Sigmoid colon (tissue), 7 donors: ENCODE measurements around the gene HDDC3. TPM values are rescaled to one million over a fixed set of nuclear protein-coding genes. Genes with fewer than 3 reads are reported as not detected.

ENCODE experiments used
- DNase-seq: peaks from one replicate; pipeline ENCODE4 v3.0.0-alpha.2; 2019
- H3K27ac ChIP-seq, 4 donors: fragments of 200-600 bp; sonication (generic); one replicate each; pipeline ENCODE4 v1.5.1; 2016 to 2019; ENCODE audit warnings: mild to moderate bottlenecking in 1 of 4
- H3K27me3 ChIP-seq, 3 donors: fragments of 200-600 bp; sonication (generic); one replicate each; pipeline ENCODE4 v1.5.1; 2019; ENCODE audit warnings: mild to moderate bottlenecking in 1 of 3
- H3K36me3 ChIP-seq, 4 donors: fragments of 200-600 bp; sonication (generic); one replicate each; pipeline ENCODE4 v1.5.1; 2016 to 2019
- H3K4me1 ChIP-seq, 4 donors: fragments of 200-600 bp; sonication (generic); one replicate each; pipeline ENCODE4 v1.5.1; 2017 to 2019
- H3K4me3 ChIP-seq, 4 donors: fragments of 200-600 bp; sonication (generic); one replicate each; pipeline ENCODE4 v1.5.1; 2017 to 2019; ENCODE audit warnings: mild to moderate bottlenecking in 2 of 4, moderate library complexity in 1 of 4
- H3K9me3 ChIP-seq, 4 donors: fragments of 200-600 bp in 3 of 4; sonication (generic) in 3 of 4; one replicate each; pipeline versions ENCODE4 v1.5.1 to v1.6.1; 2013 to 2019
- EP300 ChIP-seq, 4 donors: sonication (generic); formaldehyde crosslinking; IDR thresholded peaks; one replicate each; pipeline ENCODE4 v1.6.1; 2017; ENCODE audit warnings: antibody characterized with exemption in 4 of 4
- POLR2A ChIP-seq, 2 donors: fragments of 450-650 bp; IDR thresholded peaks; one replicate each; pipeline ENCODE4 v1.6.1; 2016; ENCODE audit warnings: antibody characterized with exemption in 2 of 2, mild to moderate bottlenecking in 2 of 2, moderate library complexity in 2 of 2
- POLR2AphosphoS5 ChIP-seq, 4 donors: sonication (generic); formaldehyde crosslinking; IDR thresholded peaks; one replicate each; pipeline ENCODE4 v1.6.1; 2017; ENCODE audit warnings: antibody characterized with exemption in 4 of 4
- WGBS, 2 donors: extraction: QIAGEN DNeasy Blood & Tissue Kit; methylation state at CpG; one replicate each; pipeline ENCODE4 v1.1.7; 2013; 5-methylcytosine and 5-hydroxymethylcytosine counted together
- intact Hi-C: fragments of 100-400 bp; cut with DNase I; formaldehyde crosslinking; loops from one replicate; pipeline ENCODE4 v1.15.1; 2023
- polyA plus RNA-seq, 3 donors: library from polyadenylated mRNA; stranded (reverse); fragments of 200-250 nt; gene quantifications; one replicate each; pipeline ENCODE4 v1.2.3, GENCODE V29; 2013
- total RNA-seq, 4 donors: library from RNA; depleted of rRNA; stranded (reverse); fragments of >200 nt; gene quantifications; one replicate each; pipeline ENCODE4 v1.1.0, GENCODE V29; 2016
- TF ChIP-seq, protein P1 (sequence below), 4 experiments: fragments of 450-650 bp in 3 of 4; fragments of 200-600 bp in 1 of 4; IDR thresholded peaks; one replicate each; pipeline ENCODE4 v1.5.1; 2016 to 2019; ENCODE audit warnings: antibody characterized with exemption in 4 of 4, mild to moderate bottlenecking in 3 of 4, moderate library complexity in 2 of 4
- donor health status: healthy with polysubstance abuse.
- donor health status: Bipolar disorder and iron deficiency.
- donor health status: healthy.

The HDDC3 gene
- total and polyA plus RNA-seq, 7 donors = 5.2 to 27.0 (median 10.7) TPM

DNA sequence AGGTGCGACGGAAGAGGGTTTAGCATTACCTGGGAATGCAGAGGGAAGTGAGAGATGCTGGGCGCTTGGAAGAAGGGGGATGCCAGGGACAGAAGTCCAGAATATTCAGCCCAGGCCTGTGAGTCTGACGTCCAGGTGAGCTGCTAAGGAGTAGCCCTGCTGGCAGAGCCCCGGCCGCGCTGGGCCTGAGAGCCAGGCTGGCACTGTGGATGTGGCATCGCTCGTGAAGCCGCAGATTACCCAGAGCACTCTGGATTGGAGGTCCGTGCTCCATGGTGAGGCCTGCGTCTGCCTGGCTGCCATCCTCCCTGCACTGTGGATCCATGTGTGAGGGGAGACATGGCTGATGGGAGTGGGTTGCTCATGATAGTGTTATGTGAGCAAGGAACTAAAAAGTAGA lies 14.8 kb downstream of the HDDC3 start:
- Histone ChIP-seq H3K36me3 (peaks cover 38 to 89% (median 71%) of the 10 kb centered on the region in 4 donors), H3K27me3 (no peaks in the 10 kb centered on the region), H3K4me3 (no peak overlapping the region), H3K9me3 (no peaks in the 10 kb centered on the region), H3K27ac (no peak overlapping the region), H3K4me1 (peaks cover 0 to 5% (median 0%) of the 10 kb centered on the region in 4 donors)
- no peak for TF ChIP-seq POLR2AphosphoS5 (IDR thresholded peaks at IDR 0.05)
- TF ChIP-seq POLR2A (IDR thresholded peaks at IDR 0.05) = no peak
- TF ChIP-seq EP300 (IDR thresholded peaks at IDR 0.05) = no peak
- TF ChIP-seq, protein P1, sequence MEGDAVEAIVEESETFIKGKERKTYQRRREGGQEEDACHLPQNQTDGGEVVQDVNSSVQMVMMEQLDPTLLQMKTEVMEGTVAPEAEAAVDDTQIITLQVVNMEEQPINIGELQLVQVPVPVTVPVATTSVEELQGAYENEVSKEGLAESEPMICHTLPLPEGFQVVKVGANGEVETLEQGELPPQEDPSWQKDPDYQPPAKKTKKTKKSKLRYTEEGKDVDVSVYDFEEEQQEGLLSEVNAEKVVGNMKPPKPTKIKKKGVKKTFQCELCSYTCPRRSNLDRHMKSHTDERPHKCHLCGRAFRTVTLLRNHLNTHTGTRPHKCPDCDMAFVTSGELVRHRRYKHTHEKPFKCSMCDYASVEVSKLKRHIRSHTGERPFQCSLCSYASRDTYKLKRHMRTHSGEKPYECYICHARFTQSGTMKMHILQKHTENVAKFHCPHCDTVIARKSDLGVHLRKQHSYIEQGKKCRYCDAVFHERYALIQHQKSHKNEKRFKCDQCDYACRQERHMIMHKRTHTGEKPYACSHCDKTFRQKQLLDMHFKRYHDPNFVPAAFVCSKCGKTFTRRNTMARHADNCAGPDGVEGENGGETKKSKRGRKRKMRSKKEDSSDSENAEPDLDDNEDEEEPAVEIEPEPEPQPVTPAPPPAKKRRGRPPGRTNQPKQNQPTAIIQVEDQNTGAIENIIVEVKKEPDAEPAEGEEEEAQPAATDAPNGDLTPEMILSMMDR (IDR thresholded peaks at IDR 0.05) = no peak
- DNase-seq = no peak
- 96 to 97% methylated on average over 12 of the region's 12 CpGs for WGBS, 2 donors
- intact Hi-C loops = no loop called here

DNA sequence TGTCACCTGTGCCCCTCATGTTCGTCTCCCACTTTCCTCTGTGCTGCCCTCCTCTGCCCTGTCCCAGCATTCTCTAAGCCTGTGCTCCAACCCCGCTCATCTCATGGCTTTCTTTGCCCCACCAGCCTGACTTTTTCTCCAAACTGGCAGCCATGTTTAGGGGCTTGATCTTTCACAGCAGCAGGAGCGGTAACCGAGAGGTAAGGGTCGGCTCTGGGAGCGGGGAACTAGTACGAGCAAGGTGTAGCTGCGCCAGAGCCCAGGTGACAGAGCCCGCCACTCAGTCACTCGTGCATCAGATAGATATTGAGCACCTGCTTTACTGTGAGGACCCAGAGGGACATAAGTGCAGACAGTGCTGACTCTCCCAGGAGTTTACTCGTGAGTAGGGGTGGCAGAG lies 15.9 kb downstream of the HDDC3 start:
- H3K36me3 ChIP-seq = peaks cover 49 to 100% (median 81%) of the 10 kb centered on the region in 4 donors
- 87 to 92% methylated on average over 11 of the region's 11 CpGs for WGBS, 2 donors
- H3K9me3 ChIP-seq = no peaks in the 10 kb centered on the region
- intact Hi-C loops = no loop called here
- H3K27ac ChIP-seq = peak overlapping the region in 1 of 4 donors; percentile 23
- TF ChIP-seq POLR2AphosphoS5 (IDR thresholded peaks at IDR 0.05) = no peak
- TF ChIP-seq EP300 (IDR thresholded peaks at IDR 0.05) = no peak
- TF ChIP-seq, protein P1 (IDR thresholded peaks at IDR 0.05) = no peak
- TF ChIP-seq POLR2A (IDR thresholded peaks at IDR 0.05) = no peak
- H3K27me3 ChIP-seq = no peaks in the 10 kb centered on the region
- DNase-seq = no peak
- no peak overlapping the region for H3K4me3 ChIP-seq
- peaks cover 0 to 5% (median 0%) of the 10 kb centered on the region in 4 donors for H3K4me1 ChIP-seq

DNA sequence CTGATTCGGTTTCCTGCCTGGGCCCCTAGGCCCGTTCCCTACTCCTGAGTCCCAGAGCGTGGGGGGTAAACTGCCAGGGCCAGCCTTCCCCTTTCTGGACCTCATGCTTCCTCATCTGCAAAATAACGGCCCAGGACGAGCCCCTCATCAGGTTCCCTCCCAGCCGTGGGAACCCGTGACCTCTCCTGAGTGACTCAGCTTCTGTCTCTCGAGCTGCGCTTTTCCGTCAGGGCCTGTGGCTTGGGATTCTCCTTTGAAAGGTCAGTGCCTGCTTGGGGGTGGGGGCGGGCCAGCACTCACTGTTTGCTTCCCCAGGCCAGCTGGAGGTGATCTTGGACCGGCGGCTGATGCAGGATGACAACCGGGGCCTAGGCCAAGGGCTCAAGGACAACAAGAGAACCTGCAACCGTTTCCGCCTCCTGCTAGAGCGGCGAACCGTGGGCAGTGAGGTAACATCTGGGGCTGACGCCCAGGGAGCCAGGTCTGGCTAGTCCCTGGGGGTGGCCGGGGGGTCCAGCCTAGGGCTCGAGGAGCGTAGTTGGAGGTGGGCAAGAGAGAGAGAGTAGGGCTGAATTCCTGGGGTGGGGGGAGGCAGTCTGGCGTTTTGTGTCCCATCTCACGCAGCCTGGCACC lies 16.4 kb downstream of the HDDC3 start:
- intact Hi-C loops = no loop called here
- H3K36me3 ChIP-seq = peaks cover 54 to 100% (median 85%) of the 10 kb centered on the region in 4 donors
- peak; percentile 85 for DNase-seq
- TF ChIP-seq, protein P1 (IDR thresholded peaks at IDR 0.05) = no peak
- TF ChIP-seq EP300 (IDR thresholded peaks at IDR 0.05) = no peak
- no peak for TF ChIP-seq POLR2AphosphoS5 (IDR thresholded peaks at IDR 0.05)
- TF ChIP-seq POLR2A (IDR thresholded peaks at IDR 0.05) = no peak
- H3K4me3 ChIP-seq = no peak overlapping the region
- H3K27me3 ChIP-seq = no peaks in the 10 kb centered on the region
- H3K27ac ChIP-seq = peak overlapping the region in 2 of 4 donors; percentile 23 to 36
- 69 to 88% methylated on average over 25 of the region's 25 CpGs for WGBS, 2 donors
- H3K9me3 ChIP-seq = no peaks in the 10 kb centered on the region
- H3K4me1 ChIP-seq = peaks cover 0 to 5% (median 0%) of the 10 kb centered on the region in 4 donors

DNA sequence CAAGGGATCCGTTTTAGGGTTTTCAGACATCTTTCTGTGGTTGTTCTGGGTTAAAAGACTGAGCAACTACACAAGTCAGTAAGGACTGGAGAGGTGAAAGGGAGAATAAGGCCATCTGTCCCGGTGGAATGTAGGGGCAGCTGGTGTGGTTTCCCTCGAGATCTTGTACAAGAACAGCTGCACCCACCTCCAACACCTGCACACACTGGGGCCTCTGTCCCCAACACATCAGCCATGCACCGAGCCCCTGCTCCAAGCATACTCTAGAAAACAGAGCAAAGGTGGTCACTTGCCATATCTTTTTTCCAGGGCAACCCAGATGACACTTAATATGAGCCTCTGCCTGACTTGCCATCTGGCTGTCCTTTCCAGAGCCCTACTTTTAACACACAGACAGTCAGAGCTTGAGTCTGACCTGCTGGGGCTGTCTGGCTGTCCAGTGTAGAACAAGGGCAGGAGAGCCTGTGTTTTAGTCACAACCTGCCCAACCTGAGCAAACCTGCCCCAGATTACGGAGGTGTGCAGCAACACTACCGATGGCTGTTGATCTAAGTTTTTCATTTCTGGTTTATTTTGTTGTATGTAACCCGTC lies 17.0 kb downstream of the HDDC3 start:
- TF ChIP-seq POLR2AphosphoS5 (IDR thresholded peaks at IDR 0.05) (no peak), POLR2A (IDR thresholded peaks at IDR 0.05) (no peak), EP300 (IDR thresholded peaks at IDR 0.05) (no peak)
- TF ChIP-seq, protein P1 (IDR thresholded peaks at IDR 0.05) = no peak
- DNase-seq = no peak
- peaks cover 0 to 5% (median 0%) of the 10 kb centered on the region in 4 donors for H3K4me1 ChIP-seq
- peaks cover 59 to 100% (median 87%) of the 10 kb centered on the region in 4 donors for H3K36me3 ChIP-seq
- 57 to 88% methylated on average over 7 of the region's 7 CpGs for WGBS, 2 donors
- H3K27me3 ChIP-seq = no peaks in the 10 kb centered on the region
- intact Hi-C loops = no loop called here
- H3K9me3 ChIP-seq = no peaks in the 10 kb centered on the region
- no peak overlapping the region for H3K4me3 ChIP-seq
- H3K27ac ChIP-seq = peak overlapping the region in 2 of 4 donors; percentile 19 to 36
